Neural progenitor cell (in vitro differentiated cells): ENCODE data around the gene PRKAG2.
"Not testable (repeated sequence)": the region's sequence is repeated elsewhere in the genome, so short reads cannot be mapped to it uniquely, and the experiment has no call there.

Experiments used
- CTCF ChIP-seq: fragments of 200-600 bp; sonication (generic); IDR thresholded peaks from 2 replicates; pipeline ENCODE4 v1.5.1; 2017; ENCODE audit warnings: antibody characterized with exemption, mild to moderate bottlenecking
- EZH2phosphoT487 ChIP-seq: fragments of 200-600 bp; sonication (generic); IDR thresholded peaks from 2 replicates; pipeline ENCODE4 v1.6.1; 2017; ENCODE audit warnings: antibody characterized with exemption

- not testable (repeated sequence) for TF ChIP-seq CTCF, EZH2phosphoT487
Measured at GRCh38 chr7:151573046-151573445, 303.9 kb downstream of the PRKAG2 start.
